ENCODE data around the gene NR3C2.

Gene NR3C2

GRCh38 chr4:148056879-148057278 is 385.3 kb downstream of the NR3C2 start:
- peak; percentile 78 for DNase-seq (ENCODE audit: low spot score)

DNA sequence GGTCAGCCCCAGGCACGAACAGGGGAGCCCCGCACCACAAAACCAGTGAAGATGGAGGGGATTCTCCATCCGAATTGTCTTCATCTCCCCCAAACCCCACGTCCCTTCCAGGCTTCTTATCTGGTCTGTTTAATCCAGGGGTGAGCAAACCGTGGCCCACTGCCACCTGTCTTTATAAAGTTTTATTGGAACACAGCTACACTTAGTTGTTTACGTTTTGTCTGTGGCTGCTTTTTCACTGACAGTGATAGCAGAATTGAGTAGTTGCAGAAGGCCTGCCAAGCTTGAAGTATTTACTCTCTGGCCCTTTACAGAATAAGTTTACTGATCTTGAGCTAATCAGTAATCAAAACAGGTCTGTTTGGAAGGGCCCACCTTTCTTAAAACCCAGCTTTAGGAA is 386.4 kb downstream of the NR3C2 start:
- DNase-seq (ENCODE audit: low spot score): no peak

DNA sequence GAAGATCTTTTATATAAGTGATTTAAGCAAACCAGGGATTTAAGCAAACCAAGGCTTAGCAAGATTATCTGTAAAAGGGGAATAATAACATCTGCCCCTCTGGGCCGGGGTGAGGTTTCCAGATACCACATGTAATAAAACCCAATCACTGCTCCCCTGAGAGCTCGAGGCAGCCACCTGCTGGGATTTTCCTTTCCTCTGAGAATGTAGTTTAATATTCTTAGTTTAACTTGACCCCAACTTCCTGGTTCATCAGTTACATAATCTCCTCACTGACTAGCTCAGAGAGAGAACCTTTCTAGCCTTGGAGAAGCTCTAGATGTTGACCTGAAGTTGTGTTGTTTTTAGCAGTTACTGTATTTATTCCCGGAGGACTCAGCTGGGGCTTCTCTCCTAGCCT is 387.9 kb downstream of the NR3C2 start:
- peak; percentile 50 for DNase-seq (ENCODE audit: low spot score)

GRCh38 chr4:148053298-148054003 is 388.8 kb downstream of the NR3C2 start:
- DNase-seq (ENCODE audit: low spot score): no peak

GRCh38 chr4:148052448-148052847 is 389.8 kb downstream of the NR3C2 start:
- DNase-seq (ENCODE audit: low spot score): no peak

GRCh38 chr4:148051403-148051802 is 390.8 kb downstream of the NR3C2 start:
- DNase-seq (ENCODE audit: low spot score): no peak

DNA sequence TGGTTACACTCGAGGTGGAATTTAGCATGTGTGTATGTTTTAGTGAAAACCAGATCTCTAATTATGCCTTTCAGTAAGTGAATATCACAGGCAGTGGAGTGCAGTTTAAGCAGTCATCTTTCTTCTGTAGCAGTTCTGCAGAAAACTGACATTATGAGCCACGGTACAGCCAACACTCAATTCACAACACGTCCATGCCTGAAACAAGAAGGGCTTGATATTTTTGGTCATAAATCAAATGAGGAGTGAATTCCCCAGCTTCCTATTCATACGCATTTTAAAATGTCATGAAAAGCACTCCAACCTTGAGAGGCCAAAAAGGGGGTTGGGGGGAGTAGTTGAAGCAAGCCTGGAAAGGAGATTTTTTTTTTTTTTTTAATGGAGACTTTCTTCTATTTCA is 393.6 kb downstream of the NR3C2 start:
- no peak for DNase-seq (ENCODE audit: low spot score)

DNA sequence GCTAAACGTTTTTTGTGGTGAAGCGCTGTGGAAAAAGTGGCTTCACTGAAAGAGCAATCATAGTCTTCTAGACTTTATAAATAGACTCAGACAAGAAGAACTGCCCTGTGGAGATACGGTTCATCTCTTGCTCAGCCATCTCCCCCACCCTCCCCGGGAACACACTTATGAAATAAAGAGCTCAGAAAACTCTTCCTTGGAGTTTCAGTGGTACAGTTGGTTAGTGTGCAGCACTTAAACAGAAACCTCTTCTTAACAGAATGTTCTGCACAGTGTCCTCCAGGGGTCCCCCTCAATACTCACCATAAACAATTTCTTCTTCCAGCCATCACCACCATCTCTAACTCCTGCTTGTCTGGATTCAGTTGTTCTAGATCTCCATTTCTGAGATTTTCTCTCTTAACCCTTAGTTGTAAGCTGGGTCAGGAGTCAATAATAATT is 397.3 kb downstream of the NR3C2 start:
- no peak for DNase-seq (ENCODE audit: low spot score)

- DNase-seq (ENCODE audit: low spot score): no peak
Observed at GRCh38 chr4:148044089-148044911, 397.9 kb downstream of the NR3C2 start.

DNA sequence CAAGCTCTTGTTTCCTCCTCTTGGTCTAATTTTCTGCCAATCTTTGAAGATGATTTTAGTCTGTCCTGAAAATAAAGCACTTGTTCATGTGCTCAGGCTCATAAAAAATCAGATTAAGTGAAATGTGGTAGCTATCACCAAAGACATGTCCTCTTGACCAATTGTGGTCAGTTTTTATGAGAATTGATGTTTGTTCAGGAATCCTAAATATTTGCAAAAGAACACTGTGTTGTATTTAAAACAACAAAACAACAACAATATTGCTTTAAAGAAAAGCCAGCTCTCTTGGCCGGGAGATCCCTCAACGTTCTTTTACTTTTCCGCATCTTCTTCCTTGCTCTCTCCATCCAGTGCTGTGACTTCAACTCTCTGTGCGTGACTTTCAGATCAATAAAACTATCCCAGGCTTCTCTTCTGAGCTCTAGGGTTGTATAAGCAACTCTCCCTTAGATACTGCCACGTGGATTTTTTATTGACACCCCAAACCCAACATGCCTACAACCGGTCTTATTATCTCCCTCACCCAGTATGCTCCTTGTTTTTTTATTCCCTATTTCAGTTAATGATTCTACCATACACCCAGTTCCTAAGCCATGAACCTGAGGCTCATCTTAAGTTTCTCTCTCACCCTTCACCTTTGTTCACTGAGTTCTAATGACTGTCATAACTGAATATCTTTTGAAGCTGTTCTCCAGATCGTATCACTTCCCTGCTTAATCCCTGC is 400.4 kb downstream of the NR3C2 start:
- no peak for DNase-seq (ENCODE audit: low spot score)

DNA sequence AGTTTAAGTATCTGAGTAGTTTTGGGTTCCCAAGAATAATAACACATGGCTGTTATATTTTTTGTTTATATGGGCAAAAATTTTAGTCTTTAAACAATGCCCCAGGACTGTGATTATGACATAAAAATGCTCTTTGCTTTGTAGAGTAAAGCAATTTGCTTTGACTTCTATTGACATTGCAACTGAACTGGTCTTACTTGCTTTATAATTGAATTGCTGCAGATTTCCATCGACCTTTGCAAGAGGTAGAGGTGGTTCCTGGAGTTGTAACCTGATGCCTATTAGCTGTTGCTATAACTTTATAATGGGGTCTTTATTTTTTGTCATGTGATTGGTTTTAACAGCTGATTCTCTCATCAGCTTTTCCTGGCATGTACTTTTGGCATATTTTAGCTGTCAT is 407.4 kb downstream of the NR3C2 start:
- DNase-seq (ENCODE audit: low spot score): no peak

DNA sequence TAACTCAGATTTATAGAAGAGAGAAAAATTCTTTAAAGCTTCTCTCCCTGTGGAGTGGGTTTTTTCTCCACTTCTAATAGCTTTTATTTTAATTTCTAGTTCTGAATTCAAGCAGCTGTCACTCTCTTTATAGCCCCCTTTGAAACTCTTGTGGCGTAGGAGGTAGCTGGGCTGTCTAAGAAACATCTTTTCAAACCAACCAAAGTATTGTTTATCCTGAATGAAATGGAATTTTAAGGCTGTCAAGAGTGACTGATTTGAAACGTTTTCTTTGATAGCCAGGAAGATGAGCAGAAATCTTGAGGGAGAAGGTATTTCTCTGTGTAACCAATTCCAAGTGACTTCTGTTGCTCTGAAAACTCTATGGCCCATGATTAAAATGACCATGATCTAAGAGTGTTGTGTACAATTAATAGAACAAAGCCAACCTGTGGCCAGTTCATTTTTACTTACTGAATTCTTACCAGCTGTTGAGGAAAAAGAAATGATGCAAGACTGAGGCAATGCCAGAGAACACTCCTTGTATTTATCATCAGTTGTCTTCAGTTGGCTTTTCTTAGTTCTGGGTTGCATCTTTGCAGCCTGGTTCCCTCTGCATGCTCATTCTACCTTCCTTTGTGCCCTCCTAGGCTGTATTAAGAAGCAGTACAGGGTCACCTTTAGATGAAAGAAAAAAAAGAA is 411.9 kb downstream of the NR3C2 start:
- DNase-seq (ENCODE audit: low spot score): no peak

DNA sequence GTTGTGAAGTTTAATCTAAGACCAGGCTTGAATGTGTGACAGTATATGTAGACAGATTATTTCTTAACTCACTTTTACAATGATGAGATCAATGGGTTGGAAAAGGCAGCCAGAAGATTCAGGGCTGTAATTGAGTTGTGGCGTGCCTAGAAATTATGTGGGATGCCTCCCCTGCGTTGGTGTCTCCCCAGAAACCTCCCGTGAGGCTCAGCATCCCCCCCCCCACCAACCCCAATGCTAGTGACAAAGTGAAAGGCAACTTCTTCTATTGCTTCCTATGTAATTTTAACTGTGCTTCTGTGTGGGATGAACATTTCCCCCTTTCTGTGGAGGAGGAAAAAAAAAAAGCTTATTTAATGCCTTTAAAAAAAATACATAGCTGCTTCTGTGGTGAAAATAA is 412.4 kb downstream of the NR3C2 start:
- DNase-seq (ENCODE audit: low spot score): no peak

Measured in kidney tubule cell (primary cell).